Stimulated activated naive CD4-positive, alpha-beta T cell (primary cell): ENCODE results near the gene TRAPPC2B.
"Not testable (repeated sequence)": the region's sequence is repeated elsewhere in the genome, so short reads cannot be mapped to it uniquely, and the experiment has no call there.

Source experiments
- DNase-seq, 6 experiments: peaks; one replicate each; lab custom pipeline; 2025; lab: John Stamatoyannopoulos, UW

TRAPPC2B gene

DNA sequence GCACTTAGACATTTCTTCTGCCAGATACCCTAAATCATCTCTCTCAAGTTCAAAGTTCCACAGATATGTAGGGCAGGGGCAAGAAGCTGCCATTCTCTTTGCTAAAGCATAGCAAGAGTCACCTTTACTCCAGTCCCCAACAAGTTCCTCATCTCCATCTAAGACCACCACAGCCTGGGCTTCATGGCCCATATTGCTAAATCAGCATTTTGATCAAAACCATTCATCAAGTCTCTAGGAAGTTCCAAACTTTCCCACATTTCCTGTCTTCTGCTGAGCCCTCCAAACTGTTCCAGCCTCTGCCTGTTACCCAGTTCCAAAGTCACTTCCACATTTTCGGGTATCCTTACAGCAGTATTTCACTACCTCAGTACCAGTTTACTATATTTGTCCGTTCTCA lies 11.3 kb downstream of the TRAPPC2B start:
- not testable (repeated sequence) for DNase-seq

DNA sequence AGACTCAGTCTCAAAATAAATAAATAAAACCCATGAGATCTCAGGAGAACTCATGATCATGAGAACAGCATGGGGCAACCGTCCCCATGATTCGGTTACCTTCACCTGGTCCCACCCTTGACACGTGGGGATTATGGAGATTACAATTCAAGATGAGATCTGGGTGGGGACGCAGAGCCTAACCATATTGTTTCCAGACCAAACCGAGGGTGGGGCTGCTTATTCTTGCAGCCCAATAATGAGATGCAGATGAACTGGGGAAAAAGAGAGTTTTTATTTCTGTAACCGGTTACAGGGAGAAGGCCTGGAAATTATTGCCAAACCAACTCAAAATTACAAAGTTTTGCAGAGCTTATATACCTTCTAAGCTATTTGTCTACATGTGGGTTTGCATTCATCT lies 12.8 kb downstream of the TRAPPC2B start:
- no peak for DNase-seq

DNA sequence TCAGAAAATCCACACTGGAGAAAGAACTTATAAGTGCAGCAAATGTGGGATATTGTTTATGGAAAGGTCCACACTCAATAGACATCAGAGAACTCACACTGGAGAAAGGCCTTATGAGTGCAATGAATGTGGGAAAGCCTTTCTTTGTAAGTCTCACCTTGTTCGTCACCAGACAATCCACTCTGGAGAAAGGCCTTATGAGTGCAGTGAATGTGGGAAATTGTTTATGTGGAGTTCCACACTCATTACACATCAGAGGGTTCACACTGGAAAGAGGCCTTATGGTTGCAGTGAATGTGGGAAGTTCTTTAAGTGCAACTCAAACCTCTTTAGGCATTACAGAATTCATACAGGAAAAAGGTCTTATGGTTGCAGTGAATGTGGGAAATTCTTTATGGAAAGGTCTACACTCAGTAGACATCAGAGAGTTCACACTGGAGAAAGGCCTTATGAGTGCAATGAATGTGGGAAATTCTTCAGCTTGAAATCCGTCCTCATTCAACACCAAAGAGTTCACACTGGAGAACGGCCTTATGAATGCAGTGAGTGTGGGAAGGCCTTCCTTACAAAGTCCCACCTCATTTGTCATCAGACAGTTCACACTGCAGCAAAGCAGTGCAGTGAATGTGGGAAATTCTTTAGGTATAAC lies 14.3 kb downstream of the TRAPPC2B start:
- DNase-seq = no peak

DNA sequence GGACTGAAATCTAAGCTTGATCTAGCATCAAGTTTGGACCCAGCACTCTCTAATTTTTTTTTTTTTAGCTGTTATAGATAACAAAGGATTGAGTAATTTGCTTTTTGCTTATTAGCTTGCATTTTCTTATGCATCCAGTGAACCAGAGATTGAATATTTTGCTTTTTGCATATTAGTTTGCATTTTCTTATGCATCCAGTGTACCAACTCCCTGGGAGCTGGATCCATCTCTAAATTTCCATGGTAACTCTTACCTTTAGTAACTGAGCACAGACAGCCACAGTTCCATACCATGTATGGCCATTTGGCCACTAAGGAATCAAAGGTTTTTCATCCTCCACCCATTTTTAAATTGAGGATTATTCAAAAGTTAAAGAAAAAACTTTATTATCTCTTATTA lies 17.6 kb downstream of the TRAPPC2B start:
- DNase-seq = no peak

DNA sequence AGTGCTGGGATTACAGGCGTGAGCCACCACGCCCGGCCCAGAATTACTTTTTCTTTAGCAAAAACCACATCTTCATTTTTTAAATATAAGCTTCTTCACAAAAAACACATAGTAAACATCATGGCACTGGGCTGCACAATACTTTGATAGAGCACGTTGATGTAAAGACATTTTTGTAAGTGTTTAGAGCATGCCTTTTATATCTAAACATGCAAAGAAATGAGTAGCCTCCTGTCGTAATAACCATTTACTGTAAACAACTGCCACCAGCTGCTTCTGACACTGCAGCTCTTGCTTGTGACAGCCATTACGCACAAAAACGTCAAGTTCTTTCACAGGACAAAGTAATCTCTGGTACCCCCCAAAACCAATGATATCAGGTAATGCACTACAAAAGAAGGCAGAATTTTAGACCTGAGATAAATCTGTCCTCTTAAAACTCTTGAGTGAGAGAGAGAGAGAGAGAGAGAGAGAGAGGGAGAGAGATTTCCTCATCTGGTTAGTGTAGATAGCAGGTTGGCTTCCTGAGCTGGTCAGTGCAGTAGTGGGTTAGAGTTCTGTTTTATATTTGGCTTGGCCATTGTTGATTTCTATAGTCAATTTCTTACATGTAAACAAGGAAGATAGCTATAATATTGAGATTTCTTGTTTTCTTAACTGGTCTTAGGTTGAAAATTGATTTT lies 19.6 kb downstream of the TRAPPC2B start:
- no peak for DNase-seq

DNA sequence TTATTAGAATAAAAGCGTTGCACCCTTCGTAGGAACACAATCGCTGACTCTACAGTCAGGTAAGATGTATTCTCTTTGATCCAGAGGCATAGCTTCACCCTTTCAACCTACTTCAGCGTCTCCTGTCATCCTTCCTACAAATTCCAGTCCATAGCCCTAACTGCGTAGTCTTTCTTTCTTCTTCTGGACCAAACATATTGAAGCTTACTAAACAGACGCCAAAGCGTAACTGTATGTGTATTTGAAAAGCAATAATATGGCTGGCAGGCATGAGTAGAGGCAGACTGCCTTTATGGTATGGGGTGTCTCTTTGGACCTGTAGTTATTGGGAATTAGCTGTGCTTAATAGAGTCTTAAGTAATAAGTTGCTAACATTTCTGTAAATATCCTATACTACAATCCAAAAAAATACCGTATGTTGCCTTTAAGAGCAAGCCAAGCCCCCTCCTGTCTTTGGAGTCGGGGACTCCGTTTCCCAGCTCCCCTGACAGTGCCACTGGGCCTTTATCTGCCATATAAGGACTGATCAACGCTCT lies 25.9 kb downstream of the TRAPPC2B start:
- no peak for DNase-seq

DNA sequence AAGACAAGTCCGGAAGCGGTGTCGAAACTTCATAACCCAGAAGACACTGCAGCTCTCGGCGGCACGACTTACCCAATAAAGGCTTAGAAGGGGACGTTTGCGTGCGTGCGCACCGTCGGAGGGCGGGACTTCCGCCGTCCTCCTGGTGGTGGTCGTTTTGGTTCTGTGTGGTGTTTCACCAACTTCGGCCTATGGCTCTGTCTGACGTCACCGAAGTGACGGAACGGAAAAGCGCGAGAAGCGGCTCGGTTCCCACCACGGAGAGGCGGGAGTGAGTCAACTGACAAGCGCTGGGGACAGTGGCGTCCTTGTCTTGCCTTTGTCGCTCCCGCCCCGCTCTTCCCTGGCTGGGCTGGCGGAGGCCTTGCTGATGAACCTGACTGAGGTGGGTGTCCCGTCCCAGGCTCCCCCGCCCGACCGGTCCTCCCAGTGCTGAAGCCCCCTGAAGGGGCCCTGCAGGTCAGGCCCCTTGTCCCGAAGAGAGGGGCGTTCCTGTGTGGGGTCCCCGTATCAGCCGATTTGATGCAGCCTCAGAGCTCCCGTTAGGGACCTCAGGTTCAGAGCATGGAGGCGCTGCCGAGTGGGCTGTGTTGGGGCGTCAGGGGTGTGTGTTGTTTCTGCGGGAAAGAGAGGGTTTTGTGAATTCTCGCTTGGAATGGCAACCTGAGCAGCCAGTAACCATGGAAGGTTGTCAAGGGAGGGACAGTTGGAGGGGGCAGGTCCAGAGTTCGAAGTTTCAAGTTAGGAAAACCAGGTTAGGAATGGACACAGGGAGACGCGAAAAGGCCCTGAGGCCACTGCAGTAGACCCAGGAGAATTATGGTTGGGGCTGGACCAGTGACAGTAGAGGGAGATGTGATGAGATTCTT lies 26.6 kb downstream of the TRAPPC2B start, which contains the start of gene ZNF548:
Gene ZNF548, plus strand, starts transcription at position 125 of the 869 bp plus-strand sequence. Its CDS starts 246 bp downstream, at position 371.
- peak; percentile 92 to 97 (median 92) for DNase-seq

DNA sequence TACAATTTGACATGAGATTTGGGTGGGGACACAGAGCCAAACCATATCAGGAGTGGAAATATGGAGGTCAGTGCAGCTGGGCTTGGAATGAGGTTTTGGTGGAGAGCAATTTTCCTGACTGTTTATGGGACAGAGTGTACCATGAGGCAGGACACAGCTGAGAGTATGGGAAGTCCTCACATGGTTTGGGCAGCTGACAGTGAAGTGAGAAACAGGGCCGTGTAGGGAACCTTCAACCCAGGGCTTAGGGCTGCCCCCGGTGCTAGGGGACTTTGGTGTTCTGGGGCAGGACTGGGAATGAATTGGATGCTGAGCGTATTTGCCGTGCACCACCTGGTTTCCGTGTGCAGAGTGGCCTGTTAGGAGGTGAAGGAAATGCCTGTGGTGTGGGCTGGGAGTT lies 32.4 kb downstream of the TRAPPC2B start:
- DNase-seq = no peak

DNA sequence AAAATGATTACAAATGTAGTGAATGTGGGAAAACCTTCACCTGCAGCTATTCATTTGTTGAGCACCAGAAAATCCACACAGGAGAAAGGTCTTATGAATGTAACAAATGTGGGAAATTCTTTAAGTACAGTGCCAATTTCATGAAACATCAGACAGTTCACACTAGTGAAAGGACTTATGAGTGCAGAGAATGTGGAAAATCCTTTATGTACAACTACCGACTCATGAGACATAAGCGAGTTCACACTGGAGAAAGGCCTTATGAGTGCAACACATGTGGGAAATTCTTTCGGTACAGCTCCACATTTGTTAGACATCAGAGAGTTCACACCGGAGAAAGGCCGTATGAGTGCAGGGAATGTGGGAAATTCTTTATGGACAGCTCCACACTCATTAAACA lies 35.5 kb downstream of the TRAPPC2B start:
- DNase-seq = no peak

DNA sequence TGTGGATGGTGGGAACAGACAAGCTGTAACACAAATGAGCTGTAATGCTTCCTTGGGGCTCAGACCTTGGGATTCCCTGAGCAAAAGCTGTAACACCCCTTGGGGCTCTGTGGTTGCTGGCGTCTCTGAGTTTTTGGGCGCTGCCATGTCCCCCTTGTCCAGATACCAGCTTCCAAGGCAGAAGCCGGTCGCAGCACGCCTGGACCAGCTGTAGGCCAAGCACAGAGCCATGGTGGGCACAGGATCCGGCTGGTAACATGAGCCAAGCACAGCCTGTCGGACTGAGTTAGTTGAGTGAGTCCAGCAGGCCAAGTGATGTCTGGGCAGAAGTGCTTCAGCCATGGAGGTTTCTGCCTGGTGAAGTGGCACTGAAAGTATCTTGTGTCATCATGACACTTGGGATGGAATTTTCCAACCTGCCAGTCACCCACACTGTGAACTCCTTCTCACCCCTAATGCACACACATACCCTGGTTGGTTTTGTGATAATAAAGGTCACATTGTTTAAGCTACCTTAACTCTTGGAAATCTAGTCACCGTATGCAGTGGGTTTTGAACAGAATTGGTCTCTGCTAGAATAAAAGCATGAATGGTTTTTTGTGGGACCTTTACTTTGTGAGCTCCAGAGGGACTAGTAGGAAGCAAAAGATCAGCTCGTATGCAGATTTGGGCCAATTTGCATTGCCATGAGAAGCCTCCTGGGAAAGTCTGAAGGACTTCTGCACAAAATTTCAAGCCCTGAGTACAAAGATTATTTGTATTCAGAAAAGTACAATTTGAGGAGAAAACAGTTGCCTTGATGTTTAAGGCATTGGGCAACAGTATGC lies 40.6 kb downstream of the TRAPPC2B start:
- no peak for DNase-seq

DNA sequence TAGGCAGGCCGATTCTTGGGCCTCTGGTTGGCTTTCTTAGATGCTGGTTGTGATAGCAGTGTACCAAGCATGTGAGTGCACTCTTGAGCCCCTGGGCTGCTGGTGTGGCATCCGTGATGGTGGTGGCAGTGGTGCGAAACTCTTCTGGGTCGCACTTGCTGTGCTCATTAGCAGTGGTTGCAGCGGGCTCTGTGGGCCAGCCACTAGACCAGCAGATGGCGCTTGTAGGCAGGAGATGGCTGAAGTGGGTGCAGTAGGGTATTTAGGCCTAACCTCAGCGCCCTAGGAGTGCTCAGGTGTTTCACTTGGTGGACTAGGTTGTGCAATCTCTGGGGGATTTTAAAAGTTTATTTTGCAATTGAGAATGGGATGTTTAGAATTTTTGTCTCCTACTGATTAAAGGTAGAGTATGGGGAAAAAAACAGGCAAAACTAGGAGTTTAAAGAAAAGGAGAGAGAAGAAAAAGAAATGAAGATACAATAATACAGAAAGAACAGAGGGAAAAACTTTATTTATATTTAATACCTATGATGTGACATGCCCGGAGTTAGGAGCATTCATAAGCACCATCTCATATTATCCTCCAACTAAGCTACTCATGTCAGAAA lies 43.3 kb downstream of the TRAPPC2B start:
- DNase-seq = peak; percentile 22 to 66 (median 59)

DNA sequence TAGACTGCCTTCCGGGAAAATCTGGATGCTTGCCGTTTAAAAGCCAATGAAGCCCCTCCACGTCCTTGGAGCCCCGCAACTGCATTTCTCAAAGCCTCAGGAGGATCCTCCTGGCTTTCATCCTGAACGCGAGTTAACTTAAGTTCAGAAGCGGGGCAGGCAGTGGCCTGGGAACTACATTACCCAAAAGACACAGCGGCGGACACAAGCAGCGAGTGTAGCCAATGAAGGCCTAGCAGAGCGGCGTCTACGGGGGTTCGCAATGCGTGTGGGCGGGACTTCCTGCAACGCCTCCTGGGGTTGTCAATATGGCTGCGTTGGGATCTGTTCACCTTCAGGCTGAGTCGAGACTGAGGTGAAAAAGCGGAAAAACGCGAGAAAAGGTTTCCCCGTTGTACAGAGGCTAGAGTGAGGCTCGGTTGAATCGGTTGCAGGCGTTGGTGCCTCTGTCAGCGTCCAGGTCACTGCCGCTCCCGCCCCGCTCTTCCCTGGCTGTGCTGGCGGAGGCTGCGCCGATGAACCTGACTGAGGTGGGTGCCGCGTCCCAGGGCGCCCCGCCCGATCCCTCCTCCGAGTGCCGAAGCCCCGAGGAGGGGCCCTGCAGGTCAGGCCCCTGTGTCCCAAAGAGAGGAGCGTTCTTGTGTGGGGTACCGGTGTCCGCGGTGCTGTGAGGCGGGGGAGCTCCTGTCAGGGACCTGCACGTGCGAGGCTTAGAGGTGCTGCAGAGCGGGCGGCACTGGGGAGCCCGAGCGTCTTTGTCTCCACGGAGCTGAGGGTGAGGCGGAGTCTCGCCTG lies 47.7 kb downstream of the TRAPPC2B start, which contains the start of gene ZNF17:
Gene ZNF17, plus strand, starts transcription at position 285 of the 795 bp plus-strand sequence. CDS start 2,455 bp downstream, outside the sequence.
- peak; percentile 80 to 90 (median 86) for DNase-seq
